ENCODE results near the gene CFAP119.

GRCh38 chr16:30764086-30764485 lies 2.2 kb upstream of the CFAP119 start:
- TF ChIP-seq CTCF (IDR thresholded peaks at IDR 0.05; ENCODE audit: low read depth, low read length) = no peak
- TF ChIP-seq EZH2phosphoT487 (IDR thresholded peaks at IDR 0.05; ENCODE audit: low read depth) = no peak
